Erythroblast (primary cell): ENCODE data around the gene BFSP1.

Experiments
- GATA1 ChIP-seq: IDR thresholded peaks from 2 replicates; pipeline ENCODE4 v1.6.1; 2011; ENCODE audit warnings: low read depth, mild to moderate bottlenecking, control low read depth, low read length, moderate library complexity
- POLR2A ChIP-seq: IDR thresholded peaks from 2 replicates; pipeline ENCODE4 v1.6.1; 2011; ENCODE audit warnings: mild to moderate bottlenecking, low read length

DNA sequence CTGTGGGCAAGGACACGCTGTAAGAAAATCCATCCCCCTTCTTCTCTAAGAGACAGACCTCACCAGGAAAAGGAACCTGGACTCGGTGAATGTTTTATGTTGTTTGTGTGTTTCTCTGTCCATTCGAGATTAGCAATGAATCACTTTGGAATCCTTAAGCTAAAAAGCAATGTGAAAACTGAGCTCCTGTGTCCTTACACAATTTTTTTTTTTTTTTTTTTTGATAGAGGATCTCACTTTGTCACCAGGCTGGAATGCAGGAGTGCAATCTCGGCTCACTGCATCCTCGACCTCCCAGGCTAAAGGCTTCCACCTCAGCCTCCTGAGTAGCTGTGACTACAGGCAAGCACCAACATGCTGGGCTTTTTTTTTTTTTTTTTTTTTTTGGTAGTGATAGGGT, 32.1 kb downstream of the BFSP1 start:
- TF ChIP-seq POLR2A (no peak), GATA1 (no peak)
